ENCODE data around the gene HSPA12B.

Gene HSPA12B

DNA sequence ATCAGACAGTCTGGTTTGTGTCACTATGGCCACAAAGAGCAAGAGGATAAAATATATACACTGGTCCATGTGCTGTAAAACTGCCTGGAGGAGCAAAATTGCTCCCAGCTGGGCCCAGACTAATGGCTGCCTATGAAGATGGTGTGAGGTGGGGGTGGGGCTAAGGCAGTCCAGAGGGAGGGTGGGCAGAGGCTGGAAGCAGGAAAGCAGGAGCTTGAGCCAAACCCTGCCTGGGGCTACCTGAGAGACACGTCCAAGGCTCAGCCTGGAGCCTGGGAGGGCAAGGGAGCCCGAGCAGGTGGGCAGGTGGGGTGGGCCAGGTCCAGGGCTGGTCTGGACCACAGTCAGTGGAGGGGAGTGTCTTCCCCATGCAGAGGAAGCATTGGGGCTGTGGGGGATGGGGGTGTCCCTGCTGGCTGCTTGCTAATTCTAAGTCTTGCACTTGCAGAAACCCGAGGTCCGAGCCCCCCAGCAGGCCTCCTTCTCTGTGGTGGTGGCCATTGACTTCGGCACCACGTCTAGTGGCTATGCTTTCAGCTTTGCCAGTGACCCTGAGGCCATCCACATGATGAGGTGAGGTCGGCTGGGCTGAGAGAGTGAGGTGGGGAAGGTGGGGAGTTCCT lies 9.5 kb downstream of the HSPA12B start:
- no peak for DNase-seq
- intact Hi-C loops (cut with DNase I): no loop called here

GRCh38 chr20:3743251-3743650 lies 10.8 kb downstream of the HSPA12B start:
- intact Hi-C loops (cut with DNase I): no loop called here
- no peak for DNase-seq

GRCh38 chr20:3744037-3744436 lies 11.6 kb downstream of the HSPA12B start:
- no peak for DNase-seq
- intact Hi-C loops (cut with DNase I): no loop called here

- intact Hi-C loops (cut with DNase I): no loop called here
- peak in 22 of 42 donors; percentile 24 to 71 (median 49) for DNase-seq
Observed at GRCh38 chr20:3744806-3745685, 12.6 kb downstream of the HSPA12B start.

DNA sequence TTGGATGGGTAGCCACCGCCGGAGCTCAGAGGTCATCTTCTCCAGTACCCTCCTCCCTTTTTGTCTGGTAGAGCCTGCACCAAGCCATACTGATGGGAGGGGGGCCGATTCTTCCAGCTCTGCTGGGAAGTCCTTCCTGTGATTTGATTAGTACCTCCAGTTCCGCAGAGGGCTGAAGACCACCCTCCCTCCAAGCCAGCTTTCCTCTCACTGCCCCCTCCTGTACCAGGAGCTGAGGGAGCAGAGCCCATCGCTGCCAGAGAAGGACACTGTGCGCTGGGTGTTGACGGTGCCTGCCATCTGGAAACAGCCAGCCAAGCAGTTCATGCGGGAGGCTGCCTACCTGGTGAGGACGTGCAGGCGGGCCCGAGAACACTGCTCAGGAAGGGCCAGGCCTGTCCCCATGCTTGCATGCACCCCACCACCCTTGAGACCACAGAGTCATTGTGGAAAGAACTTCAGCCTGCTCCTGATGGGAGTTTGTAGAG lies 13.2 kb downstream of the HSPA12B start:
- DNase-seq: no peak
- intact Hi-C loops (cut with DNase I): no loop called here

GRCh38 chr20:3747471-3747870 lies 15.0 kb downstream of the HSPA12B start:
- intact Hi-C loops (cut with DNase I): no loop called here
- no peak for DNase-seq

- intact Hi-C loops (cut with DNase I): no loop called here
- DNase-seq: no peak
Observed at GRCh38 chr20:3748073-3748472, 15.6 kb downstream of the HSPA12B start.

DNA sequence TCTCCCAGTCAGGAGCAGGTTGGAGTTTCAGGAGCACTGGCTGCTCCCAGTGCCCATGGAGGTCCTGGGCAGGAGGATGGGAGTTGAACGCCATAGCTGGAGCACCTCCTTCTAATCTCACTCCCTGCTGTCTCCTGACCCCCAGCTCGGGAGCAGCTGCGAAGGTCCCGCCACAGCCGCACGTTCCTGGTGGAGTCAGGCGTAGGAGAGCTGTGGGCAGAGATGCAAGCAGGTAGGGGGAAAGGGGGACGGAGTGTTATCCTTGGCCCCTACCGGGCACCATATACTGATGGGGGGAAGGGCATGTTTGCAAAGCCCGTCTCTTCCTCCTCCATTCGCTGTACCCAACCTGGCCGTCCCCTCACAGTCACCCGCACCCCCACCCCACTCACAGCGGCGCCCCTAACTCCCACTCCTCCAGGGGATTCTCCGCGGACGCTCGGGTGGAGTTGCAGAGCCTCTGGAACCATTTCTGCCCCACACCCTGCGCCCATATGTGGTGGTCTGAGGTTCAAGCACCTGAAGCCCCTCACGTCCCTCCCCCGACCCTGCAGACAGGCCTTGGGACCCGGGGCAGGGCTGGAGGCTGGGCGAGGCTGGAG lies 16.7 kb downstream of the HSPA12B start:
- intact Hi-C loops (cut with DNase I): no loop called here

GRCh38 chr20:3749689-3750531 lies 17.4 kb downstream of the HSPA12B start:
- peak in 40 of 42 donors; percentile 29 to 87 (median 68) for DNase-seq
- intact Hi-C loops (cut with DNase I): no loop called here

More for the DNA sequence above, 16.7 kb downstream of the HSPA12B start:
- DNase-seq: no peak

DNA sequence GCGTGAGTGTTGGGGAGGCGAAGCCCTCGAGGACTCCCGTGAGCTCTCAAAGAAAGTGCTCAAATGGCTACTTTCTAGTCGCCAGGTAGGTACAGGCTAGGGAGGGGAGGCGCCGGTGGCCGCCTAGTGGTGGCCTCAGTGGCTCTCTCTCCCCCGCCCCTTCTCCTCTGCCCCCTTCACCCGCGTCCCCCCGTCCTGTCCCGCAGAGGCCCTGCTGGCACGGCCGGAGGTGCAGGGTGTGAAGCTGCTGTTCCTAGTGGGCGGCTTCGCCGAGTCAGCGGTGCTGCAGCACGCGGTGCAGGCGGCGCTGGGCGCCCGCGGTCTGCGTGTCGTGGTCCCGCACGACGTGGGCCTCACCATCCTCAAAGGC lies 18.8 kb downstream of the HSPA12B start:
- DNase-seq: no peak
- intact Hi-C loops (cut with DNase I): no loop called here

DNA sequence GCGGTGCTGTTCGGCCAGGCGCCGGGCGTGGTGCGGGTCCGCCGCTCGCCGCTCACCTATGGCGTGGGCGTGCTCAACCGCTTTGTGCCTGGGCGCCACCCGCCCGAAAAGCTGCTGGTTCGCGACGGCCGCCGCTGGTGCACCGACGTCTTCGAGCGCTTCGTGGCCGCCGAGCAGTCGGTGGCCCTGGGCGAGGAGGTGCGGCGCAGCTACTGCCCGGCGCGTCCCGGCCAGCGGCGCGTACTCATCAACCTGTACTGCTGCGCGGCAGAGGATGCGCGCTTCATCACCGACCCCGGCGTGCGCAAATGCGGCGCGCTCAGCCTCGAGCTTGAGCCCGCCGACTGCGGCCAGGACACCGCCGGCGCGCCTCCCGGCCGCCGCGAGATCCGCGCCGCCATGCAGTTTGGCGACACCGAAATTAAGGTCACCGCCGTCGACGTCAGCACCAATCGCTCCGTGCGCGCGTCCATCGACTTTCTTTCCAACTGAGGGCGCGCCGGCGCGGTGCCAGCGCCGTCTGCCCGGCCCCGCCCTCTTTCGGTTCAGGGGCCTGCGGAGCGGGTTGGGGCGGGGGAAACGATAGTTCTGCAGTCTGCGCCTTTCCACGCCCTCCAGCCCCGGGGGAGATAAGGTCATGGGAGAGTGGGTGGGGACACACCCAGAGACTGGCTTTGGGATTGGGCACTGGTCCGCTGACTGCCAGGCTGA lies 19.3 kb downstream of the HSPA12B start:
- intact Hi-C loops (cut with DNase I): no loop called here
- DNase-seq: peak in 26 of 42 donors; percentile 16 to 71 (median 39)

DNA sequence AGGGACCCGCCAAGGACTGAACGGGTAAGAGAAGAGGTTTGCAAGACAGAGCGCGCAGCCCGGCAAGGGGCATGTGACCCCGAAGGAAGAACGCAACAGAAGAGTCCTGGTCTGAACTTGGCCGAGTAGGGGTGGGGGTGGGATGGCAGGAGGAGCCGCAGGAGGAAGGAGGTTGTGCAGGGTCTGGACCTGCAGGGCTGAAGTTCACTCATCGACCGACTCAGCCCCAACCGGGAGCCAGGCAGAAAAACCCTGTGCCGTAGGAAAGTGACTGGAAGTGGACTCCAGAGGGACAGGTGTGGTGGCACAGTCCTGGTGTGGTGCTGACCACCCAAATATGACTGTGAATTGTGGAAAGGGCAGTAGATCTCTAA lies 19.9 kb downstream of the HSPA12B start:
- DNase-seq: peak in 1 of 42 donors; percentile 26
- intact Hi-C loops (cut with DNase I): no loop called here

DNA sequence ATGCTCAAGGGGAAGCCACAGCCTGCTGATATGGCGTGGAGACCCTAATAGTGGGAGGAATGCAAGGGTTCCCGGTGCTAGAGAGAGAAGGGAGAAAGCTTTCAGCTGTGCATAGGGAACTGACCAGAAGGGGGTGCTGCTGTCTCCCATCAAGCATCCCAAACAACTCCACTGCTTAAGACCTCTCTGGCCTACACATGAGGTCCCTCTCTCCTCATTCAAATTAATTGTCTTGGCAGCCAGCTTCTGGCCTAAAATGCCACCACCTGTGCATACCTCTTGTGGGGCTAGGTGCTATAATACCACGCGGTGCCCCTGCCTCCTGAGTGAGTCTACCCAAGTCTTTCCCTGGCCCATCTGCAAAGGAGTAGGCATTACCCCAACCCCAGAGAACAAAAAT lies 20.6 kb downstream of the HSPA12B start:
- DNase-seq: peak; percentile 41 to 88 (median 72)
- intact Hi-C loops (cut with DNase I): no loop called here

DNA sequence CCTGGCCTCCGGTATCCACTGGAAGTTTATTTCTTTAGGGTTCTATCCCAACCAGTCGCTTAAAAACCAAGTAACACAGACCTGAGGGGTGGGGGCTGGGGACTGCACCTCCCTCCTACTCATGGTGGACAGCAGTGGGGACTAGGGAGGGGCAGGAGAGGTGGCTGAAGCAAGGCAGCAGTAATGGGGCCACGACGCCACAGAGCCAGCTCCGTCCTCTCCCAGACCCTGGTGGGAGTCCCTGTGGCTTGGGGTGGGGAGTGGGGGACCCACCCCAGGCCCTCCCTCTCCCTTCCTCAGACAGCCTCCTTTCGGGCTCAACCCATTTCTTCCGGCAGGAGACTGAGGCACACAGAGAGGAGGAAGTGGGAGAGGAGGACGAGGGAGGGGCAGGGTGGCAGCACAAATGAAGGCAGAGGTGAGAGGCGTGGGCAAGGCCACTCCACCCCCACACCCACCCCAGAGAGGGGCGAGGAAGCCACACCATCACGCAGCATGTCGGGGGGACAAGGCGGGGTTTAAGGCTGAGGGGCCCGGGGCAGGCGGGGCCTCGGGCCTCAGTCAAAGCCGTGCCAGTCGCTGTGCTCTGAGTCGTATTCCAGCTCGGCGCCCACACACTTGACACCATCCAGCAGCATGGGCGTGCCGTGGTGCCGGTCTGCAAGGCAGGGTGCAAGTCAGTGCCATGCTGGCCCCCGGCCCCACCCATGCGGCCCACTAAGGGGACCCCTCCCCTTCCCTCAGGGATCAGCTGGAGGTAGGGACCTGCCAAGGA lies 21.2 kb downstream of the HSPA12B start:
- intact Hi-C loops (cut with DNase I): no loop called here
- peak in 17 of 42 donors; percentile 37 to 68 (median 52) for DNase-seq

DNA sequence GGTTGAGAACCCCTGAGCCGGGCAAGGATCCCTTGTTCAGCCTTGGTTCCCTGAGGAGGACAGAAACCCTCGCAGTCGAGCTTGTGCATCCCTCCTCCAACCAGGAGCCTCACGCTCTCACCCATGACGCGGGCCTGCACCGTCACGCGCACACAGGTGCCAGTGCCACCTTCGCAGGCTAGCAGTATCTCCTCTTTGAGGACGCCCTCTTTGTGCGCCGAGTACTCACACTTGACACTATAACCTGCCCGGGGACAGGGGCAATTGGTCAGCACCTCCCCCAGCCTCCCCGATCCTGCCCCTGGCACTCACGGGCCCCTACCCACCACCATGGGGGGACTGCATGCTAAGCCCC lies 21.8 kb downstream of the HSPA12B start:
- intact Hi-C loops (cut with DNase I): no loop called here
- peak in 23 of 42 donors; percentile 29 to 71 (median 53) for DNase-seq

- no peak for DNase-seq
- intact Hi-C loops (cut with DNase I): no loop called here
Observed at GRCh38 chr20:3755269-3755668, 22.8 kb downstream of the HSPA12B start.

DNA sequence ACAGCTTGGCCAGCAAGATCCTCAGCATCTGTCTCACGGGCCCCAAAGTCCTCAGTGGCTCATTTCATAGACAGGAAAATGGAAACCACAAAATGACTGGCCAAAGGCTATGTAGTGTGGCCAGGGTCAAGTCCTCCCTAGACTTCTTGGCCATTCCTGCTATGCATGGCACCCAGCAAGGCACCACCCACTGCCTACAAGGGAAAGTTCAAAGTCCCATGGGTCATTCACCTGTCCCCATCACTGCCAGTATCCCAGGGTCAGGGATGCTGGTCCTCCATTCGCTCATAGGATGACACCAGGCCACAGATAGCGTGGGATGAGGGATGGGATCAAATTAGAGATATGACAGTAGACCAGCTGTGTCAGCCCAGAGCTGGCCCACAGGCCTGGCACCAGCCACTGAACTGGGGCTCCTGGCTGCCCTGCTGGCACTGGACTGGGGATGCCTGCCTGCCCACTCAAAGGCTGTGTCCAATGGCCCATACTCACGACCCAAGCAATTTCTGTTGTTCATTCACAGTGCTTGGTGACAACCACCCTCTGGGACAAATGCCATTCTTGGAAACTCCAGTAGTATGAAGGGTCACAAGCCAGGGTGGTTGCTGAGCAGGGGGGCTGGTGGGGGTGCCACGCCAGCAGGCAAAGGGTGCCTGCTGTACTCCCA lies 23.5 kb downstream of the HSPA12B start:
- peak in 2 of 42 donors; percentile 45 to 46 for DNase-seq
- intact Hi-C loops (cut with DNase I): no loop called here
